Activated T-cell treated with anti-CD3 and anti-CD28 coated beads, Interleukin-2, amount 50 U/mL, for 48 hours (primary cell): Measurements from ENCODE around the gene SARDH.
"Not testable (repeated sequence)": the region's sequence is repeated elsewhere in the genome, so short reads cannot be mapped to it uniquely, and the experiment has no call there.

Experiments
- DNase-seq, 2 experiments: peaks; one replicate each; pipeline ENCODE4 v3.0.0-alpha.2; 2020

The SARDH gene

DNA sequence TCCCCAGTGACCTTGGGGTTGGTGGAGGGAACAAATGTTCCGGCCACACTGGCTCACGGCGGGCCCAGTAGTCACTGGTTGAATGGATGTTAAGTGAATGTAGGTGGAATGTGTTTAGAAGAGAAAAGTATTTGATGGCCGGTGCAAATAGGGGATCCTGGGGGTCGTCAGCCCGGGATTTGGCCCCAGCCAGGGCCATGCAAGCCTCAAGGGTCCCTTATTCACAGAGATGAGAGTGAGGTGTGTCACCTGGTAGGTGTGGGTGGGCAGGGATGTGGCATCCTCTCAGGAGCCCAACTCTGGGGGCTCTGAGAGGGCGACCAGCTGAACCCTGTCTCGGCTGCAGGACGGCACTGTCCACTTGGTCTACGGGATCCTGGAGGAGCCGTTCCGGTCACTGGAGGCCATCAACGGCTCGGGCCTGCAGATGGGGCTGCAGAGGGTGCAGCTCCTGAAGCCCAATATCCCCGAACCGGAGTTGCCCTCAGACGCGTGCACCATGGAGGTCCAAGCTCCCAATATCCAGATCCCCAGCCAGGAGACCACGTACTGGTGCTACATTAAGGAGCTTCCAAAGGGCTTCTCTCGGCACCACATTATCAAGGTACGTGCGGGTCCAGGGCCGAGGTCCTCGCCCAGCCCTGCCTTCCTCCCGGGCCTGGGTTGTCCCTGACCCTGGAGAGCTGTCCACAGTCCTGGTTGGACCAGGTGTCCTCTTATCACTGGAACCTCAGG lies 96.1 kb downstream of the SARDH start:
- DNase-seq, result no peak

DNA sequence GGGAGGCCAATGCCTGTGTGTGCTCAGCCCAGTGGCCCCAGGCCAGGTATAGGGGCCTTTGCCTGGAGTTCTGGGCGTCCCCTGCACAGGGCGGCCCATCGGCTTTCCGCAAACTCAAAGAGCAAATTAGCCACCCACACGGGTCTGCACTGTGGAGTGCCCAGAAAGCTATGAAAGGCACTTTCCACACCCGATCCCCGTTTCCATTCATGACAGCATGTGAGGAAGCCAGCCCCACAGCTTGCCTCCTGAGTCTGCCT lies 96.8 kb downstream of the SARDH start:
- no peak for DNase-seq

DNA sequence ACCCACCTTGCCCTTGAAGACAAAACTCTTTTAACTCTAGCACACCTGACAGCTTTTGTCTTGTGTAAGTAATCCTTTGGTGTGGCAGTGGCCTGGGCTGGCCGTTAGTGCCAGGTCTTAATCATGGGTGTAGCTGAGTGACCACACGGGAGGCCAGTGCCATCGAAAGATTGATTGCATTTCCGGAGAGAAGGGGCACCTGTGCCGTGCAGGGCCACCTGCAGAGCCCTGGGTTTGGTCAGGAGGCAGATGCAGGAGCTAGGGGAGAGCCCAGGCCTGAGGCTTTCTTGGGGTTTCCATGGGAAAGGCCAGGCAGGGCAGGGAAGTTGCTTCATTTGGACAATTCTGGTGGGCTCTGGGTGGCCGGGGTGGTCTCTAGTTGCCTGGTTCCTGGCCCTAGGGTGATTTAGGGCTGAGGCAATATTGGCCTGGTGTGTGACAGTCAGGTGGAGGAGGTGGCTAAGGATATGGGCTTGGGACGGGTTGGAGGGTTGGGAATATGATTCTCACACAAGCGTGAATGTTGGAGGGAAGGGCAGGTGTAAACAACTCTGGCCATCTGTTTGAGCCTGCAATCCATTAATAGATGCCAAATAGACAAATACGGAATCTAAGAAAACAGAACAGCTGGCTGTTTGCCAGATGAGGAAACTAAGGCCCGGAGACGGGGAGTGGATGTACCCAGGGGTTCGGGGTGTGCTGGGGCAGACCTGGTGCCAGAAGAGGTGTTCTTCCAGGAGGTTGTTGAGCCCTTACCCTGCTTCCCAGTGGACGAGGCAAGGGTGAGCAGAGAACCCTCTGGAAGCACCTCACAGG lies 97.4 kb downstream of the SARDH start:
- no peak for DNase-seq

DNA sequence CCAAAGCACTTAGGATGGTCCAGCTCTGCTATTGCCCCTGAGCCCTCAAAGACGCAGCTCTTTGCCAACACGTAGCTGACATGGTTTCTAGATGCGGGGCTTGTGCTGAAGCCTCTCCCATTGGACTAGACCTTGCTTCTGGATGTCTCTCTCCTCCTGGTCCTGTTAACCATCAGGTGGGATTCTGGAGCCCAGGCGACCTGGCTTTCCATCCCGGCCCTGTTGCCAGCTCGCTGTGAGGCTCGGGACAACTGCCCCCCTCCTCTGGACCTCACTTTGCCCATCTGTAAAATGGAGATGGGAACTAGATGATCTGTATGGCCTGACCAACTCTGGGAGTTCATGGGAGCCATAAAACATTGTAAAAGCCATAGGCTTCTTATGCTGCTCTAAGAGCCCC lies 98.0 kb downstream of the SARDH start:
- DNase-seq, result no peak

DNA sequence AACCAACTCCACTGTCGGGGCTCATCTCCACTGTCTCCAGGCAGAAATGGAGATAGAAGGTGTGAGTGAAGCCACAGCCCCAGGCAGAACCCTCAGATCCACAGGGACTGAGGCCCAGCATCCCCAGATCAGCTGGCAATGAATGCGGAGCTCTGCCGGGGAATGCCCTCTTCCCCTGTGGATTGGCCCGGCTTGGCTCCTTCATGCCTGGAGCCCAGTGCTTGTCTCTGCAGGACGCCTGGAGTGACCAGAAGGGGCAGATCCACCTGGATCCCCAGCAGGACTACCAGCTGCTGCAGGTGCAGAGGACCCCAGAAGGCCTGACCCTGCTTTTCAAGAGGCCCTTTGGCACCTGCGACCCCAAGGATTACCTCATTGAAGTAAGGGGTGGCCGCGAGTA lies 98.5 kb downstream of the SARDH start:
- no peak for DNase-seq

DNA sequence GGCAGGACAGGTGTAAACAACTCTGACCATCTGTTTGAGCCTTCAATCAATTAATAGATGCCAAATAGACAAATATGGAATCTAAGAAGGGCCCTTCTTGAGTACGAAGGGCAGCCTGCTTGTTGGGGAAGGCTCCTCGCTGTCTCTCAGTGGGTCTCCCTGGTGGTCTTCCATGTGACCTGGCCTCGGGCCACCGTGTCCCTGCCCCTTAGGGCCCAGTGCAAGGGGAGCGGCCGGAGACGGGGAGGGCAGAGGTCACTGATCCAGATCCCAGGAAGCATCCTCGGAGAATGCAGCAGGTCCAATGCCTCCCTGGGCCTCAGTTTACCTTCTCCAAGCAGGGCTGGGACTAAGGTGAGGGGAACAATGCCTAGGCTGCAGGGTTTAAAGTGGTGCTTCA lies 99.4 kb downstream of the SARDH start:
- DNase-seq, result no peak

DNA sequence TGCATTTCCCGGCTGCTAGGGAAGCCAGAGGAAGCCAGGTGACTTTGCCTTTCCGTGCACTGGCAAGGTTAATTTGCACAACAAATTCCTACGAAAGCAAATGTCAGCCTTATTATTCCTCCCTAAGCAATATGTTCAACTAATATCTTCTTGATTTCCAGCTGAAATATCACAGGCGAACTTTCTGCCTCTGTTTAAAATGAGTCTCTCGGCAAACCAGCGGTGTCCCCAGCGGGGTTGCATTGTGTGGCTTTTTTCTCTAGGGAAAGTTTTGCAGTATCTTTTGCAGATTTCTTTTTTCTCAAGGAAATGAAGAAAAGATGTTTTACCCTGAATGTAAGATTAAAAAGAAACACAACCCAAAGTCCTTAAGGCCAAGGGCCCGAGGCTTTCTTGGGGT lies 100.1 kb downstream of the SARDH start:
- no peak for DNase-seq

DNA sequence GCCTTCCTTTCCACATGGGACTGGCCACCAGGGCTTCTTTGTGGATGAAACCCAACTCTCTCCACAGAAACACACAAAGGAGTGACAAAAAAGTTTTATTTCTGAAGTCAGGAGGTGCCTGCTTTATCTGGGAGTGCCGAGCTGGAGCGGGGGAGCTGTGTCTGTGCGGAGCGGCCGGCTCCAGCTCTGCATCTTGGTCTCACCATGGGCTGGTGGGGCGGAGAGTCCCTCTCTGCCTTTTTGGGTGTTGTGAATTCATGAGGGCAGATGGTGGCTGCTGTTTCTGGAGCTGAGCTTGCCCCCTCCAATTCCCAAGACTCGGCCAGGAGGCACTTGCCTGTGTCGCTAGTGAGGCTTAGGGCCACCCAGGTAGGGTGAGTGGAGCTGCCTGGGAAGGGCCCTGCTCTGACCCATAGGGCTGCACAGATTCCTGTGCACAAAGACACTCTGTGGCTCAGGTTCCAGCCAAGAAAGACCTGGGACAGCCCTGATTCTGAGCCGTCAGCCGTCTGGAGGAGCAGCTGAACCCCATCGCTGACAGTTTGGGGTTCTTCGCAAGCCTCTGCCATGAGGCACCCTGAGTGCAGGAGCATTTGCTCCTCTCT lies 100.6 kb downstream of the SARDH start:
- no peak for DNase-seq

DNA sequence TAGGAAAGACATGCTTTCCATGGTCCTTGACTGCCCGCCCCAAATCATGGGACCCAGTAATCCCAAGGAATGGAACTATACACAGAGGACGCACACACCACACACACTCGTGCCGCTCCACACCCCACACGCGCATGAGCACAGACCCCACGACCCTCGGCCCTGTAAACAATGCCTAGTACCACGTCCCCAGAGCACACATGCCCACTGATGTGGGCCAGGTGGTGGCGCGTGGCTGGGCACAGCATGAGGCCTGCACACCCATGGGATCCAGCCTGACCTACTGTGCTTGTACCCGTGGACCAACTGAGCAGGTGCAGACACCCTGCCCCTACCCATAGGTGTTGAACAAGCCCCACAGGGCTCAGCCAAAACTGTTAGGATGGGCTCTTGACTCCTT lies 101.2 kb downstream of the SARDH start:
- no peak for DNase-seq

DNA sequence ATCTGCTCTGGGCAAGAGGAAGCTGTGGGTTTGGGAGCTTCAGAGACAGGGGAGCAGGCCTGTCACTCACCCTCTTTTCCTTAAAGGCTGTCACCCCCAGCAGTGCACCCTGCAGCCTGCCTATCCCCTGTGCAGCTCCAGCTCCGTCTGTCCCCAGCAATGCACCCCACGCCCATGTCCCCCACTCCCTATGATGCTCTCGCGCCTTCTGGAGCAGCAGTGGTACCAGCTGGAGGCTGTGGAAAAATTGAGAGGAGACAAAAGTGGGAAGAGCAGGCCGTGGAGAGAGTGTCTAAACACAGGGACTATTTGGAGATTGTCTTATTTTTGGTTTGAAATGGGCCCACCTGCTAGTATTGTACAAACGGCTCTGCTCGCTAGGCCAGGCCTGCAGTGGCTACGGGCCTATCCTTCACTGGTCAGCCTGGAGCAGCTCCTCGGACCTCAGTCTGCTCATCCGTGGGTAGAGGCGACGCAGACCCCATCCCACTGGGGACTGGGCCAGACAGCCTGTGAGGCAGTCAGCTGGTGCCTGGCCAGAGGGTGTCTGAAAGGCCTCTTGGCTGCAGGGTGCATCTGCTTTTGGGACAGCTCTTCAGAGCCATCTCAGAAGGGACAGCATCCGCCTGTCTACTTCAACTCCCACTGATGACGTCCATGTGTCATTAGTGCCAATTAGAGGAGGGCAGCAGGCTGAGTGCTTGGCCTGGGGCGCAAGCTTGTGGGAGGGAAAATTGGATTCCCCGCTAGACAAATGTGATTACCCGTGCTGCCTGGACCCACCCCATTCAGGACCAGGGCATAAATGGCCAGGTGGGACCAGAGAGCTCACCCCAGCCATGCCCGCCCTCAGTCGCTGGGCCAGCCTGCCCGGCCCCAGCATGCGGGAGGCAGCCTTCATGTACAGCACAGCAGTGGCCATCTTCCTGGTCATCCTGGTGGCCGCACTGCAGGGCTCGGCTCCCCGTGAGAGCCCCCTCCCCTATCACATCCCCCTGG lies 102.3 kb downstream of the SARDH start, which contains the start of gene DBH:
TSS of gene DBH (plus strand) at position 831 of the 999 bp plus-strand sequence. CDS start at position 840, 9 bp downstream.
- no peak for DNase-seq

DNA sequence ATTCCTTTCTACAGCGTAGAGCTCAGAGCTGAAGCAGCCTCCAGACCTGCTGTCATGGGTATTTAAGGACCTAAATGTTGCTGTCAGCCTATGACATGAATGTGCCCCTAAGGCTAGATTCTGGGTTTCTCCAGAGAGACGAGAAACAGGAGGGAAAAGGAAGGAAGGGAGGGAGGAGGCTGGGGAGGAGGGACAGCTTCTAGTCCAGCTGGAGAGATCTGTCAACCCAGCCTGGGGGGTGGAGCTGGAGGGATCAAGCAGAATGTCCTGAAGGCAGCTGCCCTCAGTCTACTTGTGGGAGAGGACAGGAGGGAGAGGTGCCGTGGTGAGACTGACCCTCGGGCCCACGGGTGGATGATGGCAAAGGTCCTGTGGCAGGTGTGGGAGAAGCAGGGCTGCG lies 103.1 kb downstream of the SARDH start:
- no peak for DNase-seq

DNA sequence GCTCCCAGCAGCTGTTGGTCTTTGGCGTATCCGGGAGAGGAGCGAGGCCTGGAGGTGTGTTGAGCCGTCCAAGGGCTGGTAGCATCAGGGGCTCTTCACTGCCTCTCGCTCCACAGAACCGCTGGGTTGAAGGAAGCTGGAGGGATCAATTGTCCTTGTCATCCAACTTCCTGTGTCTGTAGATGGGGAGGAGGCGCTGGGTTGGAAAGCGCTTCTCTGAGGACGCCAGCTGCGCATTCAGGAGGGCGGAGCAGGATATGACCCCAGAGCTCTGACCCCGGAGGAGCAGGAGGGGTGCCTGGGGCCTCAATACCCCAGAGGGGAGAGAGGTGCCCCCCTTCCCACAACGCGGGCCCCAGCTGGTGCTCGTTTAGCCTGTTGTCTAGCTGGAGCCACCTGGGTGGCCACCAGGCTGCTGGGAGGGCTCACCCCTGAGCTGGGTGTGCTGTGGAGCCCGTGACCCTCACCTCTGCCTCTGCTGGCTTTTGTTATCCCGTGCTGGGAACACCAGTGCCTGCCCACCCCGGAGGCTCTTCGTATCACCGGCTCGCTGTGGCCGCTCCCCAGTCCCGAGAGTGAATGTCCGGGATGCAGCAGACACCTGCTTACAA lies 104.0 kb downstream of the SARDH start:
- DNase-seq, result no peak

DNA sequence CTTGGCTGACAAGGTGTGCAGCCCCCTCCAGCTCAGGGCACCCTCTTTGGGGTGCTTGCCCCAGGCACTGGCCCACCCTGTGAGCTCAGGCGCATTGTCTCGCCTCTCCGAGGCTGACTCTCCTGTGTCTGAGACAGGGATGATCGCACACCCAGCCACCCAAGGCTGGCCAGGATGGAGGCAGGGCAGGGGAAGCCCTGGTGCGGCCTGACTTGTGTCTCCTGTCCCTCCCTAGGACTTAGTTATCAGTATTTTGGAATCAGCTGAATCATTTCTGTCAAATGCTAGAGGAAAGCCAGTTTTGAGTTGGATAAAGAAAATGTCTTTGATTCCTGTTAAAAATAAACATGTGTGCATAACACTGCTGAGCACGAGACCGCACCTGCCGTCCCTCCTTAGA lies 104.5 kb downstream of the SARDH start:
- DNase-seq, result no peak

DNA sequence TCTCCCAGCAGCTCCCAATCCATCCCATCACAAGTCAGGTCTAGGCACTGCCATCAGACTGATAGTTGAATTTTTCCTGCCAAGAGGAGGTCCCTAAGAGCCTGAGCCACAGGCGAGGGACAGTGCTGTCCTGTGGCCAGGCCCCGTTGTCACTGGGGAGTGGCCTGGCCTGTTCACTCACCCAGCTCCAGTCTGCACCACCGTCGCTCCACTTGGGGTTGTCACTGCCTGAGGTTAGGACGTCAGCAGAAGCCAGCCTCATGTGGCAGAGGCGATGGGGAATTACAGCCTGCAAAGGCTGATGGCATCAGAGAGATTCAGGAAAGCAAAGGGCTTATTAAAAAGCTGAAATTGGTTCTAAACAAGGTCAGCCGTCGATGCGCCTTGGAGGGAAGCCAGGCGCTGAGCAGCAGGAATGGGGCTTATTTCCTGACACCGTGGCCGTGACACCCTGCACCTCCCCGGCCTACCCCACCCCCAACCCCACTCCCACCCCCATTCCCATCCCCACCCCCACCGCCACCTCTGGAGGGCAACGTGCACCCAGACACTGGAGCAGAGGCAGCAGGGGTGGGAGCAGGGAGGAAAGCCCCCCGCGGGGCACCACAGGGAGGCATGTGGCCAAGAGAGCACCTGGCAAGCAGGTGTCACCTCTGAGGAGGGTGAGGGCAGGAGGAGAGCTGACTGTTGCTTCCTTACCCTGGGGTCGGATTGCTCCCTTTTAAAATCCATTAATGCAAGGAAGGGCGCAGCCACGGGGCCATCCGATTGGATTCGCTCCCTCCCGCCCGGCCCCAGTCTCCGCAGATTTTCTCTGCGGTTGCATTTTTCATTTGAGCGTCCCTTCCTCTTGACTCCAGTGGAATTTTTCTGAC lies 105.1 kb downstream of the SARDH start:
- no peak for DNase-seq

DNA sequence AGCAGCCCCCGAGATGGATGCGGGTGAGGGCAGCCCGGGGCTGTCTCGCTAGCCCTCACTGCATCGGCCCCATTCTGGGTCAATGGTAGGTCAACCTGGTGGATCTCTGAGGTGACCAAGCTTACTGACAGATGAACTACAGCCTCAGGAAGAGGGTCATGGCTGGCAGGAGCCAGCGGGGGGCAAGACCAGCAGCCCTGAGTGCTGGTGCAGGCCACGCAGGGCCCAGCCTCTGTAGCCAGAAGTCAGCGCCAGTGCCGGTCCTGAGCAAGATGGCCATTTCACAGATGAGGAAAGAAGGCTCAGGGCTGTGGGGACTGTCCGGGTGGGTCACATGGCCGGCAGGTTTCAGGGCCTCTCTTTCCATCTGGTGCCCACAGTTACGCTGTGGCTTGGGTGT lies 107.0 kb downstream of the SARDH start:
- DNase-seq, result no peak

DNA sequence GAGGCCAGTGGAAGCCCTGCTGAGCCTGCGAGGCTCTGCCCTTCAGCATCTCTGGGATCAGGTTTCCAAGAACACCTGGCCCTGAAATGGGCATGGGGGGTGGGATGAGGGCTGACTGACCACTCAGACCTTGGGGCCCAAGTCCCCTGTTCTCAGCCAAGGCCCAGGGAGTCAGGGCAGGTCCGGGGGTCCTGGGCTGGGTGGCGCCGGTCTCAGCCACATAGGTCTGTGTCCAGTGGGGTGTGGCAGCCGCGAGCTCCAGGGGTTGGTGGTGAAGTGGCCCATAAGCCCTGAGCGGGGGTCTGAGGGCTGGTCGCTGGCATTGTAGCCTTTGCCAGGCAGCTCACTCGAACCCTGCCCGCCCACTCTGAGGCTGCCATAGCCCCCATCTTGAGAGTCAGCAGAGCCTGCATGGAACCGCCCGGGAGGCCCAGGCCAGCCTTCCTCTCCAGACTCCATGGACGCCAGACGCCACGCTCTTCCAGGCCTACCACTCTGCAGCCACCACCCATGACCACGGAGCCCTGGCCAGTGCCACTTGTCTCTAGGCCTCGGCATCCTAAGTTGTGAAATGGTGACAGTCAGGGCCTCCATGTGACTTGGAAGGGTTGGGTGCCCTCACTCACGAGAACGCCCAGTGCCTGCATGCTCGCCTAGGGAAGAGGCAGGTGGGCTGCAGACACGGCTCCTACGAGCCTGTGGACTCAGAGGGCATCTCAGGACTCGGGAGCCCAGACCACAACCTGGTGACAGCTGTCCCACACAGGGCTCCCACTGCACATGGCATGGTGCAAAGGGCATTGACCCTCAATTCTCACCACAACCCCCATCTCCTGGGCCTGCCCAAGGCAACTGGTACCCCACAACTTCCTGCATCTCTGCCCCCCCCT lies 108.7 kb downstream of the SARDH start:
- DNase-seq, result no peak

DNA sequence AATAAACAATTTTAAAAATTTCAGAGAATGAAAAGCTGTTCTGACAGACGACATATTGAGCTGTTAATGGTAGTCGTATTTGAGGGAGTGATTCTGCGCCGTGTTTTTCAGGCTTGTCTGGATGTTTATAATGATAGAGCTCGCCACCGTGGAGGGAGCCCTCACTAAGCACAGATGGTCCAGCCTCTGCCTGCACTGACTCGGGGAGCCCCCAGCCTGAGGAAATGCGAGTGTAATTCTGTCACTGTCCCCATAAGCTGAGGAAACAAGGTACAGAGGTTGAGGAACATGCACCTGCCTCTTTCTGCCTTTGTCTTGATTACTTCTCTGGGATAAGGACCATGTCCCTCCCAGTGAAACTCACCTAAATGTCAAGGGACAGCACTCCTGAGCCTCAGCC lies 109.4 kb downstream of the SARDH start:
- DNase-seq, result no peak

DNA sequence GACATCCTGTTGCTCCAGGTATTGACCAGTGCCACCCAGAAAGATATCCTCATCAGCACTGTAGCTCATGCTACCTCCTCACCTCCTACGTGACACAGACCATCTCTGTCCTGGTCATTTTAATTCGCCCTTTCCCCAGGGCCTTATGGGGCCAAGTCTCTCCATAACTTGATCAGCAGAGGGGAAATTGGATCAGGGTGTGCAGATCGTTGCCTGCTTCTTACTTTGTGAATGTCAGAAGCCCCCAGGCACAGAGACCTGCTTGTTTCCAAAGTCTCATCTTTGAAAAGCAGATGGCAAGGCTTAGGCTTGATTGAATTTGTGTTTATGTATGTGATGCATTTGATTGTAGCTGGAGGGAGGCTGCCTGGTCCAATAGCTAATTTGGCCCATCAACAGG lies 110.8 kb downstream of the SARDH start:
- DNase-seq, result no peak

DNA sequence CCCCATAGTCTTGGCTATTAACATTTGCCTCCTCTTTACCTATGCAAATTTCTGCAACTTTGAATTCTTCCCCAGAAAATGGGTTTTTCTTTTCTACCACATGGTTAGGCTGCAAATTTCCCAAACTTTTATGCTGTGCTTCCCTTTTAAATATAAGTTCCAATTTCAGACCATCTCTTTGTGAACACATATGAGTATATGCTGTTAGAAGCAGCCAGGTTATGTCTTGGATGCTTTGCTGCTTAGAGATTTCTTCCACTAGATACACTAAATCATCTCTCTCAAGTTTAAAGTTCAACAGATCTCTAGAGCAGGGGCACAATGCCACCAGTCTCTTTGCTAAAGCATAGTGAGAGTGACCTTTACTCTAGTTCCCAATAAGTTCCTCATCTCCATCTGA lies 112.1 kb downstream of the SARDH start:
- DNase-seq, result not testable (repeated sequence)

DNA sequence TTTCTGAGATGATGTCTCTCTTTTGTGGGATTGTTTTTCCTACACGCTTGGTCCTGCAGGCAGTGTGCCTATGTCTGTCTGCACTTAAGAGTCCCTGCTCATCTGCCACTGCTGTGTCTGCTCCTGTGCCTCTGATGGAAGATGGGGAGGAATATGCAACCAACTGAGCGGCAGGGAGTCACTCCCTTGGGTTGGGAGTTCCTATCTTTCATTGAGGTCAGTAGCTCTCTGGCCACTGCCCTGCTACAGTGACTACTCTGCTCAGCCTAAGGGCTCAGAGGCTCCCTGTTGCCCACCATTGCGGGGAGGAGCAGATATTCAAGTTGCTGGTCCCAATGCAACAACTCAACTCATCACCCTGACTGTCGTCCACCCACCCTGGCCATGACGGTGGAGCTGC lies 115.6 kb downstream of the SARDH start:
- no peak for DNase-seq
